ENCODE results near the gene COX8A. TPM values are rescaled to one million over a fixed set of nuclear protein-coding genes. Genes with fewer than 3 reads are reported as not detected.

Gene COX8A
- total RNA-seq, 2 experiments from 2014 or later, result 89.1 to 105 TPM

DNA sequence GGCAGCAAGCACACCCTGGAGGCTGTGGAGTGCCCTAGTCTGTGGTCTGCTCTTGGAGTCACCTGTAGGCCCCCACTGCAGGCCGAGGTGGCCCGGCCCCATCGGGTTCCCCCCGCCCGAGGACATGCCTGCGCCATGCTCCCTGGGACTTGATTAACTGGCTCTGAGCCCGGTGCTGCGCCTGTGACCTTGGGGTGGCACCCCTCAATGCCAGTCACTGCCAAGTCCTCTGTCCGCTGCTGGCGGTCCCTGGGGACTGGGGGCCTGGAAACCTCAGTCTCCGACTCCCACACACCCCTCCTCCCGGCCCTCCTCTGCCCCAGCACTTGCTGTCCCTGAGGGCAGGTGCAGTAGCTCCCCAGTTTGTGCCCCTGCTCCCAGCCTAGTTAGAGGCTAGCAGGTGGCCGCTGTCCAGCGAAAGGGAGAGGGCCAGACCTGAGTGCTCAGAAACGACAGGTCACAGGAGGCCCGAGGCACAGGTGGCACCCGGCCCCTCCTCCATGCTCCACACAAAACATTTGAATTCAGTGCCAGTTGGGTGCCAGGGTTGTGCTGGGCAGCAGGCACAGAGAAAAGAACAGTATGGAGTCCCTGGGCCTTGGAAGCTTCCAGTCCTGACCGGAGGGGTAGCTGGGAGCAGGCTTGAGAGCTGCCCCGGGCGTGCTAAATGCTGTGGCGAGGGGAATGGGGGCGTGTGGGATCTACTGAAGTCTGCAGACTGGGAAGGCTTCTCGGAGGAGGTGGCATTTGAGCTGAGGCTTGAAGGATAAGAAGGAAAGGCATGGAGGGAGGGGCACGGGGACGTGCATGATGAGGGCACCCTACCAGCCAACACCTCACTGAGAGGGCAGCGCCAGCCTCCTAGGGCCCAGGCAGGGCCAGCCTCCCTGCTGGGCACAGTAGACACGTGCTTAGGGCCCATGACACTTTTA lies 45.0 kb downstream of the COX8A start:
- DNase-seq (no peak), ATAC-seq (ENCODE audit: poor library complexity) (no peak)
- Histone ChIP-seq H3K4me3 (ENCODE audit: low read length) (no peak overlapping the region), H3K9me3 (ENCODE audit: control insufficient read depth in 1 of 2, insufficient read depth in 1 of 2, low read length in 2 of 2) (no peaks in the 10 kb centered on the region), H3K4me1 (ENCODE audit: insufficient read depth, low read length) (no peaks in the 10 kb centered on the region), H3K27ac (ENCODE audit: low read depth in 1 of 2, low read length in 2 of 2) (no peak overlapping the region), H3K27me3 (ENCODE audit: control insufficient read depth in 1 of 2, insufficient read depth in 2 of 2, low read length in 2 of 2) (no peaks in the 10 kb centered on the region), H3K36me3 (ENCODE audit: insufficient read depth, low read length) (no peaks in the 10 kb centered on the region)
- H3K4me1 Mint-ChIP-seq (ENCODE audit: low read depth), result no peaks in the 10 kb centered on the region
- ChIA-PET CTCF (no interaction called here), POLR2A (no interaction called here)
- no peaks in the 10 kb centered on the region for H3K36me3 Mint-ChIP-seq (ENCODE audit: low read depth)
- TF ChIP-seq, protein P1, sequence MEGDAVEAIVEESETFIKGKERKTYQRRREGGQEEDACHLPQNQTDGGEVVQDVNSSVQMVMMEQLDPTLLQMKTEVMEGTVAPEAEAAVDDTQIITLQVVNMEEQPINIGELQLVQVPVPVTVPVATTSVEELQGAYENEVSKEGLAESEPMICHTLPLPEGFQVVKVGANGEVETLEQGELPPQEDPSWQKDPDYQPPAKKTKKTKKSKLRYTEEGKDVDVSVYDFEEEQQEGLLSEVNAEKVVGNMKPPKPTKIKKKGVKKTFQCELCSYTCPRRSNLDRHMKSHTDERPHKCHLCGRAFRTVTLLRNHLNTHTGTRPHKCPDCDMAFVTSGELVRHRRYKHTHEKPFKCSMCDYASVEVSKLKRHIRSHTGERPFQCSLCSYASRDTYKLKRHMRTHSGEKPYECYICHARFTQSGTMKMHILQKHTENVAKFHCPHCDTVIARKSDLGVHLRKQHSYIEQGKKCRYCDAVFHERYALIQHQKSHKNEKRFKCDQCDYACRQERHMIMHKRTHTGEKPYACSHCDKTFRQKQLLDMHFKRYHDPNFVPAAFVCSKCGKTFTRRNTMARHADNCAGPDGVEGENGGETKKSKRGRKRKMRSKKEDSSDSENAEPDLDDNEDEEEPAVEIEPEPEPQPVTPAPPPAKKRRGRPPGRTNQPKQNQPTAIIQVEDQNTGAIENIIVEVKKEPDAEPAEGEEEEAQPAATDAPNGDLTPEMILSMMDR (IDR thresholded peaks at IDR 0.05), result no peak
- H3K27me3 Mint-ChIP-seq, result no peaks in the 10 kb centered on the region
- H3K4me3 Mint-ChIP-seq, result no peak overlapping the region
- no peaks in the 10 kb centered on the region for H3K9me3 Mint-ChIP-seq
- H3K27ac Mint-ChIP-seq, result no peak overlapping the region
- intact Hi-C loops (cut with DNase I, micrococcal nuclease), result no loop called here

DNA sequence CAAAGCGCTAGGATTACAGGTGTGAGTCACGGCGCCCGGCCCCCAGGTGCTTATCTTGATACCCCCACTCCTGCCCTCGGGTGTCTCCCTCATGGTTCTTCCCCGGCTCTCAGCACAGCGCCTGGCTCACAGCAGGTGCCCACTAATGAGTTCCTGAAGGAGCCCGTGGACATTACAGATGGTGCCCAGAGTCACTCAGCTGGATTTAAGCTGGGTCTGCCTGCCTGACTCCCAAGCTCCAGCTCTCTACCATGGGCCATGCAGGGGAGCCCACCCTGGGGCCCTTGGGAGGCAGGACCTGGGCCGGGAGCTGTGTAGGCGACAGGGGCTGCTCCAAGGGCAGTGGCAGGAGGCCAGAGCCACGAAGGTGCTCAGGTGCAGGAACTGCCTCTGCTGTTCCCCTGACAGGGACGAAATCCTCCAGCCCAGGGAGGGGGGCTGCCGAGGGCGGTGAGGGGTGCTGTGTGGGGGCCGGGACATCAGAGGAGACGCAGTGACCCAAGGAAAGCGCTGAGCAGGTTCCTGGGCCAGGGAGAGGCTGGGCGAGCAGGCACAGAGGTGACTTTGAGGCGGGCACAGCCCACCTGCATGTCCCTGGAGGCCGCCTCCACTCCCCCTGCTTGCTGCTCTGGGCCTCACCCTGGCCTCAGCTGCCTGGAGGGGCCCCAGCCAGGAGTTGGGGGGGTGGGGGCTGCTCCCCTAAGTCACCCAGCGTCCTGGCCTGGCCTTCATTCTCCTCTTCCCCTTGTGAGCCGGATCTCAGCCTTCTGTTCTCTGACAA lies 46.7 kb downstream of the COX8A start:
- H3K27ac Mint-ChIP-seq, result no peak overlapping the region
- TF ChIP-seq, protein P1 (IDR thresholded peaks at IDR 0.05), result no peak
- no peak overlapping the region for H3K4me3 Mint-ChIP-seq
- Histone ChIP-seq H3K27me3 (ENCODE audit: control insufficient read depth in 1 of 2, insufficient read depth in 2 of 2, low read length in 2 of 2) (no peaks in the 10 kb centered on the region), H3K36me3 (ENCODE audit: insufficient read depth, low read length) (no peaks in the 10 kb centered on the region), H3K4me1 (ENCODE audit: insufficient read depth, low read length) (no peaks in the 10 kb centered on the region), H3K9me3 (ENCODE audit: control insufficient read depth in 1 of 2, insufficient read depth in 1 of 2, low read length in 2 of 2) (no peaks in the 10 kb centered on the region), H3K27ac (ENCODE audit: low read depth in 1 of 2, low read length in 2 of 2) (no peak overlapping the region), H3K4me3 (ENCODE audit: low read length) (no peak overlapping the region)
- DNase-seq (no peak), ATAC-seq (ENCODE audit: poor library complexity) (no peak)
- POLR2A ChIA-PET, result no interaction called here
- no peaks in the 10 kb centered on the region for H3K9me3 Mint-ChIP-seq
- no peaks in the 10 kb centered on the region for H3K4me1 Mint-ChIP-seq (ENCODE audit: low read depth)
- CTCF ChIA-PET, result no interaction called here
- no peaks in the 10 kb centered on the region for H3K36me3 Mint-ChIP-seq (ENCODE audit: low read depth)
- intact Hi-C loops (cut with DNase I, micrococcal nuclease), result no loop called here
- no peaks in the 10 kb centered on the region for H3K27me3 Mint-ChIP-seq

DNA sequence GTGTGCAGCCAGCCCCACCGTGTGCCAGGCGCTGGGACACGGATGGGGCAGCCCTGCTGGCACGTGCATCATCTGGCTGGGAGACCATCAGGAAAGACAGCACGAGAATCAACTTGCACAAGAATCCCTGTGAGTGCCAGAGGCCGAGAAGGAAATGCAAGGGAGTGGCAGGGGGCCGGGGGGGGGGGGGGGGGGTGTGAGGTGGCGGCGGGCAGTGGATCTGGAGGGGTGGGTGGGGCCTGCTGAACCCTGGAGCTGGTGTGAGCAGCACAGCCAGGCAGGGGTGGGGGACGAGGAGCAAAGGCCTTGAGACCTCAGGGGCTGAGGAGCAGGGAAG lies 47.3 kb downstream of the COX8A start:
- no peak overlapping the region for H3K27ac ChIP-seq (ENCODE audit: low read depth in 1 of 2, low read length in 2 of 2)
- Mint-ChIP-seq H3K36me3 (ENCODE audit: low read depth) (no peaks in the 10 kb centered on the region), H3K4me1 (ENCODE audit: low read depth) (no peaks in the 10 kb centered on the region), H3K9me3 (no peaks in the 10 kb centered on the region), H3K4me3 (no peak overlapping the region), H3K27me3 (no peaks in the 10 kb centered on the region), H3K27ac (no peak overlapping the region)
- H3K36me3 ChIP-seq (ENCODE audit: insufficient read depth, low read length), result no peaks in the 10 kb centered on the region
- CTCF ChIA-PET, result no interaction called here
- no peak for ATAC-seq (ENCODE audit: poor library complexity)
- intact Hi-C loops (cut with DNase I, micrococcal nuclease), result no loop called here
- H3K4me1 ChIP-seq (ENCODE audit: insufficient read depth, low read length), result no peaks in the 10 kb centered on the region
- no peaks in the 10 kb centered on the region for H3K9me3 ChIP-seq (ENCODE audit: control insufficient read depth in 1 of 2, insufficient read depth in 1 of 2, low read length in 2 of 2)
- H3K4me3 ChIP-seq (ENCODE audit: low read length), result no peak overlapping the region
- POLR2A ChIA-PET, result no interaction called here
- no peaks in the 10 kb centered on the region for H3K27me3 ChIP-seq (ENCODE audit: control insufficient read depth in 1 of 2, insufficient read depth in 2 of 2, low read length in 2 of 2)
- DNase-seq, result no peak
- TF ChIP-seq, protein P1 (IDR thresholded peaks at IDR 0.05), result no peak
